Non-pigmented ciliary epithelial cell (primary cell): ENCODE data around the gene LRP2.

Experiments
- DNase-seq: peaks from one replicate; pipeline ENCODE4 v3.0.0-alpha.2; 2010; ENCODE audit warnings: low read depth

LRP2 gene

GRCh38 chr2:169119123-169119760 lies 243.1 kb downstream of the LRP2 start:
- no peak for DNase-seq

DNA sequence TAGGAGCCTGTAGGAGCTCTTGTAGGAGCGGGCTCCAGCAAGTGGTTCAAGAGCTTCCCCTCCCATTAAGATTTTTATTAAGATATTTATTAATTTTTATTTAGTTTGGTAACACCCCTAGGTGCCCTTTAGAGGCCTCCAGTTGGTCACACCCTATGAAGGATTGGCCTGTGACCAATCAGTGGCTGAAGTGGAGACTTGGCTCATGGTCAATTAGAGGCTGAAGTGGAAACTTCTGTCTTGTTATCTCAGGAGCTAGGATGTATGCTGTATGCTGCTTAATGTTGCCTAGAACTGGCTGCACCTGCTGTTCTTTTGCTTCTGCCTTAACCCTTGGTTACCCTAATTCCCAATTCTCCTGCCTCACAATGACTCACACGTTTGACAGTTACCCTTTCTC lies 244.3 kb downstream of the LRP2 start:
- no peak for DNase-seq

DNA sequence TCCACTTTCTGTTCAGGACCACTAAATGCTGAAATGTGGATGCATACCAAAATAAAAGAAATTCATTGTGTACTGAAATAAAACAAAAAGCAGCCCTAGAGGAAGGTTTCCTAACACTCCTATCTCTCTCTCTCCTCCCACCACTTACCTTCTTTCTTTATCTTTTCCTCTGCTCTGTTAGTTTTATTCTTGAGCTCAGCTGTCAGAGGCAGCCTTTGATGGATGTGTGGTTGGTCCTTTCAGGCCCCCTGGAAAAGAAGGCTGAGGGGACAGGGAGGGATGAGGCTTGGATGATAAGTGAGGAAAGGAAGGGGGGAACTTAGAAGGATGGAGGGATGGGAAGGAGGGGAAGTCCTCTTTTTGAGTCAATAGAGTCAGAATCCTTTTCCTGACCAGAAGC lies 245.3 kb downstream of the LRP2 start:
- DNase-seq: no peak

DNA sequence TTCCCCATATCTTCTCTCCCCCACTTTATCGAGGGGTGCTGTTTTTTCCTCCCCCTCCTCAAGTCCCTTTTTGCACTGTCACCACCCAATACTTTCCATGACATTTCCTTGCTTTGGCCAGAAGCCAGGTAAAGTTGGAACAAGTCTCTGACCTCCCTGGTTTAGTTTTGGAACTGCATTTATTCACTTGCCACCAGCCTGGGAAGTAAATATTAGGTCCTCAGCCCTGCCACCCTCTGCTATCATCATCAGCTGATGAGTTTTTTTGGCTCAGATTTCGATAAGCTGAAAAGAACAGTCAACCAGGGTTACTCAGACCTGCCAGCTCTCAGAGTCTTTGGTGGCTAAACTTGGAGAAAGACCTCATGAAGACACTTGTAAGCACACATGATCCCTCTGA lies 246.0 kb downstream of the LRP2 start:
- DNase-seq: no peak

DNA sequence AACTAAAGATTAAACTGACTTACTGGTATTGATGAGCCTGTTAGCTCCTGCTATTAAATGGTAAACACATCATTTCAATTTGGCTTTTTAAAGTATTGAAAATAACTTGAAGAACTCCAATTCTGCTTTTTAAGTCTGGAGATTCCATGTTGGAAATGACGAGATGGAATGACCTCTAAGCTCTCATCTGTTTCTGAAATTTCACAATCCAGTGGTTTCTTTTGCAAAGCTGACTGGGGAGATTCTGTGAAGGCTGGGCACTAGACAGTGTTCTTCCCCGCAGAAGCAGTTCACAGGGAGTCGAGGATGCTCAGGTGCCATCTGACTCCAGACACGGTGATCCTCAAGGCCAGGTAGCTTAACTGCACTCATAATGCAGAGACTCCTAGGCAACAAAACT lies 248.3 kb downstream of the LRP2 start:
- no peak for DNase-seq

- no peak for DNase-seq
Measured at GRCh38 chr2:169112841-169113240, 249.5 kb downstream of the LRP2 start.

- no peak for DNase-seq
Measured at GRCh38 chr2:169110916-169111315, 251.4 kb downstream of the LRP2 start.

GRCh38 chr2:169110419-169110818 lies 251.9 kb downstream of the LRP2 start:
- no peak for DNase-seq

- no peak for DNase-seq
Measured at GRCh38 chr2:169109502-169110409, 252.6 kb downstream of the LRP2 start.

DNA sequence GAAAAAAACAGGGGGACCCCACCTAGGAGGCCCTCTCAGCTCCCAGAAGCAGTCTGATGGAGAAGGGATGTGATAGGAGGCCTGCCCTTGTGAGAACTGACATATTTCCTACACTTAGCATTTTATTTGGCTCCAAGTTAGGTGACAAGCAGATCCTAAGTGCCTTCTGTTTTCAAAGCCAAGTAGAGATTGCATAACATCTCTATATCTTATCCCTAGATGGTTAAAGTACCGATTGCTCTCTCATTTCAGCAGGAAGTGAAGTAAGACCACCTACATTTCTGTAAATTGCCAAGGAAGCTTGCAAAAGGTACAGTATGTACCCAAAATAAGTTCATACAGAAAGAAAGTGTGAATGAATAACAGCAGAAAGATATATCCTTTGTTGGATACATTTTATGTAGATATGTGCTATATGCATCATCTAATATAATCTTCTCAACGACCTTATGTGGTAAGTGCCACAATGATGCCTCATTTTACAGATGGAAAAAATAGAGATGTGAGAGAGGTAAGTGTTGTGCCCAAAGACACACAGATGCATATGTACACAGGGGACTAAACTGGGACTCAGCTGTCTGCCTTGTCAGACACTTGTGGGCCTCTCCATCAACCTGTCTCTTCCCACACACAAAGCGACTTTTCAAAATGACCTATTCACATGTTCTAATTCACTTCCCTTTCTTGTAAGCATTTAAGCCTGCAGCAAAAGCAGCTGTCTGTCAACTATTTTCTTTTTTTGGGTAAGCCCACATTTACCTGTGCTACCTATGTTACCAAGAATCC lies 254.0 kb downstream of the LRP2 start:
- no peak for DNase-seq

DNA sequence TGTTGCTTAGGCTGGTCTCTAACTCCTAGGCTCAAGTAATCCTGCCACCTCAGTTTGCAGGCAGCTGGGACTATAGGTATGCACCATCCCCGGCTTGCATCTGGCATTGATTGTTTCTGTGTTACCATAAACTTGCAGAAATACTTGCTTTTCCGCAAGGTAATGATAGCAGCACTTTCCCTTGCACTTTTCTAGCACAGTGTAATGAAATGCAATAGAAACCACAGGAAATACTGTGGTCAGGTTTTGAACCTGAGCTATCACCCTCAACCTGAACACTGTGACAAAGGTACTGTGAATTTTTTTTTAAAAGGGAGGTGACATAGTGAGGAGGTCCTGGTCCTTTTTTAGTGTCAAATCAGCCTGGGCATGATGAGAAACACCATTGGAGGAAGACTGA lies 254.7 kb downstream of the LRP2 start:
- DNase-seq: no peak

- DNase-seq: no peak
Measured at GRCh38 chr2:169106563-169107545, 255.5 kb downstream of the LRP2 start.

- DNase-seq: no peak
Measured at GRCh38 chr2:169106134-169106533, 256.2 kb downstream of the LRP2 start.

DNA sequence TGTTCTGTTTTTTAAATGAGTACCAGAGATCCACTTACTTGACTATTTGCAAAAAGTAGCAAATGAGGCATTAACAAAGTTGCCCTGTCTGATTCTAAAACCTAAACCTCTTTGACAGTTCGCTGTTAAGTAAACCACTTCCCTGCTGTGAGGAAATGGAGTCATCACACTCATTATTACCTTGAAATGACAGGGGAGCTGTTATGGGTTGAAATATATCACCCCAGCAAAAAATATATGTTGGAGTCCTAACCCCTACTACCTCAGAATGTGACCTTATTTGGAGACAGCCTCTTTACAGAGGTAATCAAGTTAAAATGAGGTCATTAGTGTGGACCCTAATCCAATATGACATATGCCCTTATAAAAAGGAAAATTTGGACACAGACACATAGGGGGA lies 256.9 kb downstream of the LRP2 start:
- DNase-seq: no peak

GRCh38 chr2:169104848-169105247 lies 257.5 kb downstream of the LRP2 start:
- no peak for DNase-seq

GRCh38 chr2:169095621-169096105 lies 266.7 kb downstream of the LRP2 start:
- peak; percentile 71 for DNase-seq

DNA sequence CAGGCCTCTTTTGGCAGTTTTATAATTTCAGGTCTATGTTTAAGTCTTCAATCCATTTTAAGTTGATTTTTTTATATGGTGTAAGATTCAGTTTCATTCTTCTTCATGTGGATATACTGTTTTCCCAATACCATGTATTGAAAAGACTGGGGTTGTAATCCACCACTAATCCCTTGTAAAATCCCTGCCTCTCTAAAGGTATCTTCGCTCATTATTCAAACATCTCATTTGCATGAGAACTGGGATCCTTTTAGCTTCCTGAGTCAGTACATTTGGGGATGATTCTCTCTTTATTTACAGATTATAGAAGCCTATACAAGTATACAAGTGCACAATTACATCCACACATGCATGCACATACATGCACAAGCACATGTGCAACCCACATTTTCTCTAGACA lies 267.7 kb downstream of the LRP2 start:
- DNase-seq: no peak

GRCh38 chr2:169093535-169093934 lies 268.8 kb downstream of the LRP2 start:
- DNase-seq: no peak

- DNase-seq: no peak
Measured at GRCh38 chr2:169091761-169092519, 270.4 kb downstream of the LRP2 start.

DNA sequence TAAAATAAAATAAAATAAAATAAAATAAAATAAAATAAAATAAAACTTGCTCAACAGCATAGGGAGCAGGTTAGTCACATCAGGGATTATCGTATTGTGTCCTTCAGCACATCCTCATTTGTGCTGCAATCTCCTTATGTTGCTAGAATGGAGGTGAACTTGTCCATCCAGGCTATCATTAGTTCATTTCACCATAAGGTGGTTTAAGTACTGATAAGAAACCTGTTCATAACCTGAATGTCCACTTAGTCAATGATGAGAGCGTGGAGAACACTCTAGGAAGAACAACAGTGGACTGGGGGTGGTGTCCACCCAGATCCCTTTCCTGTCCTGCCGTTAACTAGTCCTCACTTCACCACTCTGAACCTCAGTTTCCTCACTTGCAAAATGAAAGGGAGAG lies 271.1 kb downstream of the LRP2 start:
- no peak for DNase-seq
